ENCODE measurements around the gene ZNF626. TPM values are rescaled to one million over a fixed set of nuclear protein-coding genes. Genes with fewer than 3 reads are reported as not detected.

ZNF626 gene
- 10 to 100 TPM; 12.9 to 20.9 (median 16.7) TPM for total RNA-seq

- no peak for TF ChIP-seq CTCF (IDR thresholded peaks at IDR 0.05; ENCODE audit: low read depth)
These were observed at the start of gene ZNF626 for GRCh38 chr19:20661150-20661819. Gene ZNF626 (minus strand): TSS chr19:20661571. CDS start chr19:20661446, 125 bp downstream.

DNA sequence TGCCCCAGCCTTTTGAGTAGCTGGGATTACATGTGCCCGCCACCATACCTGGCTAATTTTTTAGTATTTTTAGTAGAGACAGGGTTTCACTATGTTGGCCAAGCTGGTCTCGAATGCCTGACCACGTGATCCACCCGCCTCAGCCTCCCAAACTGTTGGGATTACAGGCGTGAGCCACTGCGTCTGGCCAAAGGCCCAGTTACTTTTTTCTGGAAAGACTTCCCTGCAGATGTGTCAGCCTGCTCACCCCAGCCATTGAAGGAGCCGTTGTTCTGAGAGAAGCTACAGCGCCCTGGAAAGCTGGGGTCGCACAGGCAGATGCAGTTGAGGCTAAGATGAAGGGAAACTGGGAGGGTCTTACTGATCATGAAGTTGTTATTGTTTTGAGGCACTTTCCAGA lies 7.9 kb upstream of the ZNF626 start:
- no peak for TF ChIP-seq CTCF (IDR thresholded peaks at IDR 0.05; ENCODE audit: low read depth)

DNA sequence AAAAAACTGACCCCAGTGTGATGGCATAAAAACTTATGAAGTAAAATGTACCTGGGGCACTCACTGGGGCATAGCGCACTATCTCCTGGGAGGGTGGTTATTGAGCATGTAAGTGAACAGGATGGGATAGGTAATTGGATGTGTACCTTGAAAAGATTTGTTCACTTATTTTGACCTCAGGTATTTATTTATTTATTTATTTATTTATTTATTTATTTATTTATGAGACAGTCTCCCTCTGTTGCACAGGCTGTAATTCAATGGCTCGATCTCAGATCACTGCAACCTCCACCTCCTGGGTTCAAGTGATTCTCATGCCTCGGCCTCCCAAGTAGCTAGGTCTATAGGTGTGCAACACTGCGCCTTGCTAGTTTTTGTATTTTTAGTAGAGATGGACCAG lies 5.9 kb upstream of the ZNF626 start:
- TF ChIP-seq CTCF (IDR thresholded peaks at IDR 0.05; ENCODE audit: low read depth), result no peak

- no peak for TF ChIP-seq CTCF (IDR thresholded peaks at IDR 0.05; ENCODE audit: low read depth)
These were observed 3.8 kb upstream of the ZNF626 start for GRCh38 chr19:20664901-20665781.

- no peak for TF ChIP-seq CTCF (IDR thresholded peaks at IDR 0.05; ENCODE audit: low read depth)
These were observed 1.2 kb upstream of the ZNF626 start for GRCh38 chr19:20662421-20663105.

DNA sequence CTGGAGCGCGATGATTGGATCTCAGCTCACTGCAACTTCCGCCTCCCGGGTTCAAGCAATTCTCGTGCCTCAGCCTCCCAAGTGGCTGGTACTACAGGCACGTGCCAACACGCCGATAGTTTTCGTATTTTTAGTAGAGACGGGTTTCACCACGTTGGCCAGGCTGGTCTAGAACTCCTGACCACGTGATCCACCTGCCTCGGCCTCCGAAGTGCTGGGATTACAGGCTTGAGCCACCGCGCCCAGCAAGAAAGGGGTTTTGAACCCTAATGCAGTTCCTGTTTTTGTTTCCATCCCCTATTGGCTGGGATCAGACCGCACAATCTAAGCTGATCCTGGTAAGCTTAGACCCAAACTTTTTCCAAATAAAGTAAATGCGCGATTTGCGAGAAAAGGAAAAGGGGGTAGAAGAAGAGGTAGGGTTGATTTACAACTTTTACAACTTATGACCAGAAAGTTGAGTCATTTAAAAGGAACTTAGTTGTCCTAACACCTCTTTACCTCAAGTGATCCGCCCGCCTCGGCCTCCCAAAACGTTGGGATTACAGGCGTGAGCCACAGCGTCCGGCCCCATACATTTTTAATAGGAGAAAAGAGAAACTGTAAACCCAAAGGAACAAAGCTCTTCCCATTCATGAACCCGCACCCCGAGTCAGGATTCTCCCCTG lies 764 bp downstream of the ZNF626 start:
- TF ChIP-seq CTCF (IDR thresholded peaks at IDR 0.05; ENCODE audit: low read depth), result no peak
